Stimulated activated naive CD8-positive, alpha-beta T cell treated with anti-CD3 and anti-CD28 coated beads, Interleukin-15, amount 100 ng/mL, for 72 hours (primary cell): ENCODE results near the gene SLC25A33.

ENCODE experiments used
- ATAC-seq: fragments of 150-1000 bp; cut with Tn5 transposase; 2 replicates; pipeline ENCODE4 v1.10.0; 2021; ENCODE audit warnings: mild to moderate bottlenecking, moderate library complexity
- DNase-seq, 2 donors: peaks; one replicate each; pipeline ENCODE4 v3.0.0; 2021 to 2022
- H3K27ac Mint-ChIP-seq, 2 donors: one replicate each; pipeline ENCODE4 v1.8.0; 2022; ENCODE audit warnings: mild to moderate bottlenecking in 2 of 2, mixed read lengths in 2 of 2, moderate library complexity in 2 of 2
- H3K27me3 Mint-ChIP-seq: one replicate; pipeline ENCODE4 v1.8.0; 2022; ENCODE audit warnings: mixed read lengths
- H3K4me1 Mint-ChIP-seq: one replicate; pipeline ENCODE4 v1.8.0; 2022; ENCODE audit warnings: mild to moderate bottlenecking, mixed read lengths
- H3K4me3 Mint-ChIP-seq, 2 donors: one replicate each; pipeline ENCODE4 v1.8.0; 2022; ENCODE audit warnings: mild to moderate bottlenecking in 2 of 2, mixed read lengths in 2 of 2, moderate library complexity in 1 of 2
- H3K9me3 Mint-ChIP-seq, 2 donors: one replicate each; pipeline ENCODE4 v1.8.0; 2022; ENCODE audit warnings: mixed read lengths in 2 of 2

Gene SLC25A33

DNA sequence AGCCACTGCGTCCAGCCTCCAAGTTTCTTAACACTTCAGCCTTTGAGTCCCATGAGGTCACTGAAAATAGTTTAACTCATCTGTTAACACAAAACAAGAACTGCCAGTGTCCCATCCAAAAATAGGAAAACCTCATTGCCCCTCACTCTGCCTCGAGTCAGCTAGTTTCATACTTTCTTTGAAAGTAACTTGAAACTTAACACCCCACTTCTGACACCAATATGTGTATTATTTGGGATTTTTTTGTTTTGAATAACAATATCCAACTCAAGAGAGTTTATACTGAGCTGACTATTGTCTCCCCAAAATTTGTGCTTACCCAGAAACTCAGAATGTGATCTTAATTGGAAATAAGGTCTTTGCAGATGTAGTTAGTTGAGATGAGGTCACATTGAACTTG, 95.3 kb downstream of the SLC25A33 start:
- H3K27me3 Mint-ChIP-seq = no peaks in the 10 kb centered on the region
- DNase-seq = no peak
- H3K4me3 Mint-ChIP-seq = peak overlapping the region; percentile 68 to 100
- peaks cover 76% of the 10 kb centered on the region for H3K4me1 Mint-ChIP-seq
- ATAC-seq = no peak
- peak overlapping the region; percentile 40 to 86 for H3K27ac Mint-ChIP-seq
- peaks cover 0 to 7% of the 10 kb centered on the region in 2 donors for H3K9me3 Mint-ChIP-seq
